Endothelial cell of umbilical vein (primary cell): Measurements from ENCODE around the gene SCAI.

Experiments
- EZH2 ChIP-seq: IDR thresholded peaks from 2 replicates; pipeline ENCODE4 v1.6.1; 2012; ENCODE audit warnings: borderline replicate concordance, low read depth, mild to moderate bottlenecking, moderate library complexity, low read length, inconsistent platforms; ENCODE audit not compliant: severe bottlenecking
- FOS ChIP-seq: IDR thresholded peaks from 2 replicates; pipeline ENCODE4 v1.6.1; 2011; ENCODE audit warnings: mild to moderate bottlenecking, low read length, moderate library complexity, borderline replicate concordance; ENCODE audit not compliant: insufficient read depth
- GATA2 ChIP-seq: IDR thresholded peaks from 2 replicates; pipeline ENCODE4 v1.7.0; 2011; ENCODE audit warnings: low read depth, mild to moderate bottlenecking, moderate library complexity, mixed read lengths, low read length; ENCODE audit not compliant: insufficient read length, insufficient read depth
- JUN ChIP-seq: IDR thresholded peaks from 2 replicates; pipeline ENCODE4 v1.6.1; 2011; ENCODE audit warnings: borderline replicate concordance, low read depth; ENCODE audit not compliant: insufficient read length, insufficient read depth
- MYC ChIP-seq: IDR thresholded peaks from one replicate; pipeline ENCODE4 v1.6.1; 2011; ENCODE audit warnings: mild to moderate bottlenecking, low read depth, low read length
- POLR2A ChIP-seq: IDR thresholded peaks from 2 replicates; pipeline ENCODE4 v1.6.1; 2012; ENCODE audit warnings: low read depth, mild to moderate bottlenecking, control low read depth, low read length
- POLR2AphosphoS5 ChIP-seq: IDR thresholded peaks from 2 replicates; pipeline ENCODE4 v1.6.1; 2012; ENCODE audit warnings: low read depth, mild to moderate bottlenecking, control low read depth, low read length, moderate library complexity; ENCODE audit not compliant: insufficient read depth
- TF ChIP-seq, protein P1 (sequence below), 2 donors: IDR thresholded peaks; 1 replicate in 1 of 2; 2 replicates in 1 of 2; pipeline ENCODE4 v1.5.1; 2011; ENCODE audit warnings: low read length in 2 of 2, mild to moderate bottlenecking in 2 of 2, moderate library complexity in 2 of 2, control low read depth in 1 of 2, inconsistent platforms in 1 of 2, low read depth in 1 of 2; ENCODE audit not compliant: insufficient read depth in 1 of 2; ENCODE audit errors: extremely low read depth in 1 of 2
- TF ChIP-seq, protein P2 (sequence below): IDR thresholded peaks from 2 replicates; pipeline ENCODE4 v1.6.1; 2011; ENCODE audit not compliant: insufficient read depth, insufficient read length

DNA sequence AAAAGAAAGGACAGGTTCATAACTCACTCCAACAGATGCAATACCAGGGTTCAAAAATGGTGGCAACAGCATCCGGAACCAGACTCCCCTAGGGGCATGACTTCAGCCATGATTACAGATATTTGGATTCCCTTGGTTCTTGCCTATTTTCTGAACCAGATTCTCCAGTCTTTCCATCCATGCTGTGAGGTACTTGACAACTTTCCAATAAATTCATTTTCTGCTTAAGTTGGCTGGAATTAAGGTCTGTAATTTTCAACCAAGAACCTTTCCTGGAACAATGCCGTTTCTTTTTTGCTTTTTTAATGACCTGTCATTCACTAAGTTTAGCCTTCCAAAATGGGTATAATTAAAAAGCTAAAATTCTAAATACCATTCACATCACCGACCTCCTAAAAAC lies 52.2 kb downstream of the SCAI start:
- TF ChIP-seq, protein P1, sequence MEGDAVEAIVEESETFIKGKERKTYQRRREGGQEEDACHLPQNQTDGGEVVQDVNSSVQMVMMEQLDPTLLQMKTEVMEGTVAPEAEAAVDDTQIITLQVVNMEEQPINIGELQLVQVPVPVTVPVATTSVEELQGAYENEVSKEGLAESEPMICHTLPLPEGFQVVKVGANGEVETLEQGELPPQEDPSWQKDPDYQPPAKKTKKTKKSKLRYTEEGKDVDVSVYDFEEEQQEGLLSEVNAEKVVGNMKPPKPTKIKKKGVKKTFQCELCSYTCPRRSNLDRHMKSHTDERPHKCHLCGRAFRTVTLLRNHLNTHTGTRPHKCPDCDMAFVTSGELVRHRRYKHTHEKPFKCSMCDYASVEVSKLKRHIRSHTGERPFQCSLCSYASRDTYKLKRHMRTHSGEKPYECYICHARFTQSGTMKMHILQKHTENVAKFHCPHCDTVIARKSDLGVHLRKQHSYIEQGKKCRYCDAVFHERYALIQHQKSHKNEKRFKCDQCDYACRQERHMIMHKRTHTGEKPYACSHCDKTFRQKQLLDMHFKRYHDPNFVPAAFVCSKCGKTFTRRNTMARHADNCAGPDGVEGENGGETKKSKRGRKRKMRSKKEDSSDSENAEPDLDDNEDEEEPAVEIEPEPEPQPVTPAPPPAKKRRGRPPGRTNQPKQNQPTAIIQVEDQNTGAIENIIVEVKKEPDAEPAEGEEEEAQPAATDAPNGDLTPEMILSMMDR (IDR thresholded peaks at IDR 0.05; ENCODE audit: extremely low read depth in 1 of 2, insufficient read depth in 1 of 2, low read depth in 1 of 2, low read length in 2 of 2): no peak
- TF ChIP-seq POLR2AphosphoS5: no peak
- no peak for TF ChIP-seq EZH2
- TF ChIP-seq POLR2A: no peak
- no peak for TF ChIP-seq FOS
- TF ChIP-seq MYC: no peak
- no peak for TF ChIP-seq JUN
- TF ChIP-seq, protein P2, sequence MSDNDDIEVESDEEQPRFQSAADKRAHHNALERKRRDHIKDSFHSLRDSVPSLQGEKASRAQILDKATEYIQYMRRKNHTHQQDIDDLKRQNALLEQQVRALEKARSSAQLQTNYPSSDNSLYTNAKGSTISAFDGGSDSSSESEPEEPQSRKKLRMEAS: no peak
- TF ChIP-seq GATA2: no peak
